ENCODE measurements around the gene STUB1. TPM values are rescaled to one million over a fixed set of nuclear protein-coding genes. Genes with fewer than 3 reads are reported as not detected.
A peak's percentile ranks its signal among the peaks of the same experiment; 100 is the strongest.

Gene STUB1
- total RNA-seq, 1 donor from 2014 or later: 126 TPM

GRCh38 chr16:674214-674881, 5.9 kb upstream of the STUB1 start:
- intact Hi-C loops (cut with DNase I): no loop called here
- ATAC-seq (ENCODE audit: poor library complexity) (peak; percentile 19), DNase-seq (no peak)

- ATAC-seq (ENCODE audit: poor library complexity): no peak
- intact Hi-C loops (cut with DNase I): no loop called here
- DNase-seq: no peak
These were observed 5.0 kb upstream of the STUB1 start, which contains the start of gene RHBDL1 for GRCh38 chr16:674968-675883. Gene RHBDL1 (plus strand): TSS chr16:675671. CDS start chr16:675791, 120 bp downstream.

GRCh38 chr16:675884-676564, 4.2 kb upstream of the STUB1 start:
- intact Hi-C loops (cut with DNase I): no loop called here
- ATAC-seq (ENCODE audit: poor library complexity) (no peak), DNase-seq (no peak)

- intact Hi-C loops (cut with DNase I): no loop called here
- ATAC-seq (ENCODE audit: poor library complexity) (no peak), DNase-seq (no peak)
These were observed 3.7 kb upstream of the STUB1 start for GRCh38 chr16:676565-676902.

- ATAC-seq (ENCODE audit: poor library complexity): no peak
- intact Hi-C loops (cut with DNase I): no loop called here
- no peak for DNase-seq
These were observed 3.3 kb upstream of the STUB1 start for GRCh38 chr16:676913-677312.

- DNase-seq: no peak
- no peak for ATAC-seq (ENCODE audit: poor library complexity)
- intact Hi-C loops (cut with DNase I): no loop called here
These were observed 2.7 kb upstream of the STUB1 start for GRCh38 chr16:677316-678190.

- ATAC-seq (ENCODE audit: poor library complexity) (no peak), DNase-seq (no peak)
- intact Hi-C loops (cut with DNase I): no loop called here
These were observed 1.9 kb upstream of the STUB1 start for GRCh38 chr16:678209-678857.

GRCh38 chr16:678858-679813, 1.1 kb upstream of the STUB1 start:
- ATAC-seq (ENCODE audit: poor library complexity) (peak; percentile 45), DNase-seq (peak; percentile 85)
- intact Hi-C loops (cut with DNase I): no loop called here

GRCh38 chr16:680625-680945, 375 bp downstream of the STUB1 start:
- ATAC-seq (ENCODE audit: poor library complexity): no peak
- no peak for DNase-seq
- intact Hi-C loops (cut with DNase I): no loop called here

- DNase-seq: peak; percentile 72
- intact Hi-C loops (cut with DNase I): no loop called here
- ATAC-seq (ENCODE audit: poor library complexity): no peak
These were observed 946 bp downstream of the STUB1 start for GRCh38 chr16:680967-681745.

- intact Hi-C loops (cut with DNase I): no loop called here
- no peak for DNase-seq
- ATAC-seq (ENCODE audit: poor library complexity): no peak
These were observed 1.7 kb downstream of the STUB1 start for GRCh38 chr16:681746-682427.

GRCh38 chr16:682493-683395, 2.5 kb downstream of the STUB1 start:
- ATAC-seq (ENCODE audit: poor library complexity) (no peak), DNase-seq (no peak)
- intact Hi-C loops (cut with DNase I): no loop called here

- no peak for DNase-seq
- intact Hi-C loops (cut with DNase I): no loop called here
- no peak for ATAC-seq (ENCODE audit: poor library complexity)
These were observed 3.3 kb downstream of the STUB1 start for GRCh38 chr16:683396-684070.

GRCh38 chr16:684071-684794, 4.0 kb downstream of the STUB1 start, which contains the start of gene JMJD8:
Gene JMJD8 (minus strand): TSS chr16:684334. CDS start chr16:684319, 15 bp downstream.
- DNase-seq (peak; percentile 99), ATAC-seq (ENCODE audit: poor library complexity) (peak; percentile 76)
- intact Hi-C loops (cut with DNase I): no loop called here

Measured in Right ventricle myocardium superior (tissue), 1 donor.